SK-N-SH treated with all-trans-retinoic acid at 6 μM for 48 hours (cell line): ENCODE measurements around the gene FARP1.

Experiments
- ATAC-seq: fragments of 200-7000 bp; cut with Tn5 transposase; 3 replicates; pipeline ENCODE4 v1.9.1; 2020; ENCODE audit warnings: mild to moderate bottlenecking, moderate library complexity
- ARNTL ChIP-seq: fragments of 450-650 bp; formaldehyde crosslinking; IDR thresholded peaks from 2 replicates; pipeline ENCODE4 v1.5.0; 2020; ENCODE audit warnings: low read depth, mild to moderate bottlenecking, moderate library complexity, borderline replicate concordance
- BACH2 ChIP-seq: fragments of 250-450 bp; sonication (Bioruptor Pico); IDR thresholded peaks from 2 replicates; pipeline ENCODE4 v1.9.0; 2021; ENCODE audit warnings: mild to moderate bottlenecking, borderline replicate concordance
- CREB5 ChIP-seq: fragments of 250-450 bp; sonication (Bioruptor Pico); IDR thresholded peaks from 2 replicates; pipeline ENCODE4 v1.5.1; 2020; ENCODE audit warnings: low read depth, mild to moderate bottlenecking, moderate library complexity
- CSDC2 ChIP-seq: fragments of 250-450 bp; sonication (Bioruptor Pico); IDR thresholded peaks from 2 replicates; pipeline ENCODE4 v1.5.0; 2020; ENCODE audit warnings: mild to moderate bottlenecking, moderate library complexity
- CSRNP3 ChIP-seq: fragments of 250-450 bp; sonication (Bioruptor Pico); IDR thresholded peaks from 2 replicates; pipeline ENCODE4 v1.5.1; 2021; ENCODE audit warnings: mild to moderate bottlenecking, moderate library complexity
- ESRRG ChIP-seq: fragments of 250-450 bp; sonication (Bioruptor Pico); IDR thresholded peaks from 2 replicates; pipeline ENCODE4 v1.6.1; 2021; ENCODE audit warnings: mild to moderate bottlenecking
- GLIS3 ChIP-seq: fragments of 250-450 bp; sonication (Bioruptor Pico); IDR thresholded peaks from 2 replicates; pipeline ENCODE4 v1.5.0; 2020; ENCODE audit warnings: mild to moderate bottlenecking, moderate library complexity
- ISL1 ChIP-seq: fragments of 250-450 bp; sonication (Bioruptor Pico); IDR thresholded peaks from 2 replicates; pipeline ENCODE4 v2.1.2; 2022; ENCODE audit warnings: mild to moderate bottlenecking, moderate library complexity
- PATZ1 ChIP-seq: fragments of 250-450 bp; sonication (Bioruptor Pico); IDR thresholded peaks from 2 replicates; pipeline ENCODE4 v1.8.0; 2020; ENCODE audit warnings: mild to moderate bottlenecking, moderate library complexity, borderline replicate concordance
- POU6F1 ChIP-seq: fragments of 250-450 bp; sonication (Bioruptor Pico); IDR thresholded peaks from 2 replicates; pipeline ENCODE4 v1.8.0; 2021; ENCODE audit warnings: low read depth, mild to moderate bottlenecking, moderate library complexity, borderline replicate concordance
- RARB ChIP-seq: fragments of 250-450 bp; sonication (Bioruptor Pico); IDR thresholded peaks from 2 replicates; pipeline ENCODE4 v1.8.0; 2021; ENCODE audit warnings: mild to moderate bottlenecking, moderate library complexity
- SNAI2 ChIP-seq: fragments of 250-450 bp; sonication (Bioruptor Pico); IDR thresholded peaks from 2 replicates; pipeline ENCODE4 v1.5.0; 2020; ENCODE audit warnings: mild to moderate bottlenecking, moderate library complexity
- TSHZ2 ChIP-seq: fragments of 250-450 bp; sonication (Bioruptor Pico); IDR thresholded peaks from 2 replicates; pipeline ENCODE4 v1.5.0; 2020; ENCODE audit warnings: mild to moderate bottlenecking, moderate library complexity
- ZC3H10 ChIP-seq: fragments of 250-450 bp; sonication (Bioruptor Pico); IDR thresholded peaks from 2 replicates; pipeline ENCODE4 v1.5.1; 2021; ENCODE audit warnings: mild to moderate bottlenecking, moderate library complexity
- ZFP30 ChIP-seq: fragments of 450-650 bp; formaldehyde crosslinking; IDR thresholded peaks from 2 replicates; pipeline ENCODE4 v1.5.0; 2022; ENCODE audit warnings: mild to moderate bottlenecking, moderate library complexity
- ZNF70 ChIP-seq: fragments of 450-650 bp; formaldehyde crosslinking; IDR thresholded peaks from 2 replicates; pipeline ENCODE4 v1.5.0; 2020; ENCODE audit warnings: mild to moderate bottlenecking, moderate library complexity
- ZNF8 ChIP-seq: fragments of 450-650 bp; formaldehyde crosslinking; IDR thresholded peaks from 2 replicates; pipeline ENCODE4 v1.5.0; 2020; ENCODE audit warnings: mild to moderate bottlenecking, moderate library complexity

The FARP1 gene

GRCh38 chr13:98473788-98474144 is 330.9 kb downstream of the FARP1 start:
- TF ChIP-seq ZNF70 (CRISPR knock-in tag) = no peak
- no peak for ATAC-seq

- TF ChIP-seq CSRNP3 (CRISPR knock-in tag) = no peak
- TF ChIP-seq ISL1 (CRISPR knock-in tag) = no peak
- TF ChIP-seq BACH2 (CRISPR knock-in tag) = no peak
- TF ChIP-seq CSDC2 = no peak
- no peak for TF ChIP-seq RARB (CRISPR knock-in tag)
- no peak for TF ChIP-seq POU6F1 (CRISPR knock-in tag)
- ATAC-seq = no peak
Observed at GRCh38 chr13:98474292-98474691, 331.4 kb downstream of the FARP1 start.

GRCh38 chr13:98474761-98475160 is 331.9 kb downstream of the FARP1 start:
- TF ChIP-seq CSDC2 (no peak), ARNTL (no peak), BACH2 (CRISPR knock-in tag) (no peak), POU6F1 (CRISPR knock-in tag) (no peak), CREB5 (CRISPR knock-in tag) (no peak), PATZ1 (no peak), ZNF8 (CRISPR knock-in tag) (no peak), GLIS3 (CRISPR knock-in tag) (no peak), RARB (CRISPR knock-in tag) (no peak), ZFP30 (CRISPR knock-in tag) (no peak), ZC3H10 (CRISPR knock-in tag) (no peak), ESRRG (CRISPR knock-in tag) (no peak), SNAI2 (no peak), ZNF70 (CRISPR knock-in tag) (no peak), CSRNP3 (CRISPR knock-in tag) (no peak), TSHZ2 (CRISPR knock-in tag) (no peak)
- TF ChIP-seq, all 23 proteins: peak for 0
- ATAC-seq = no peak
